GM21526 (cell line): Measurements from ENCODE around the gene OCRL.
A peak's percentile ranks its signal among the peaks of the same experiment; 100 is the strongest.
"Not testable (repeated sequence)": the region's sequence is repeated elsewhere in the genome, so short reads cannot be mapped to it uniquely, and the experiment has no call there.

ENCODE experiments used
- ATAC-seq: cut with Tn5 transposase; IDR thresholded peaks from one replicate; pipeline ENCODE4 v1.9.1; 2021; ENCODE audit warnings: moderate library complexity; ENCODE audit not compliant: unreplicated experiment, low FRiP score

The OCRL gene

GRCh38 chrX:129534816-129535578 is 5.1 kb upstream of the OCRL start:
- no peak for ATAC-seq

- ATAC-seq, result no peak
Observed at GRCh38 chrX:129540722-129541184, 694 bp downstream of the OCRL start.

DNA sequence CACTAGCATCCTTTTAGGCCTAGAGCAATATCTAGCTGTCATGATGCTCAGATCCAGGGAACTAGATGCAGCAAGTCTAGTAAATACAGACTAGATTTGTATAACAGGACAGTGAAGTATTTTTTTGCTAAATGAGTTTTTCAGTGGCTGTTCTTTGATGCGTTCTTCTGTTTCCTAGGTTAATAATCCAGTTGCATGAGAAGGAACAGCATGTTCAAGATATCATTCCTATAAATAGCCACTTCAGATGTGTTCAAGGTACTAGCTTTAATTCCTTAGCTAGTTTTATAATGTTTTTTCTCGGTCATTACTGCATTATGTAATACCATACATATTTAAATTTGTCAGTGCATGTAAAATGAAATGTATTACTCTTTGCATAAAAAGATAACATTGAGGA is 4.7 kb downstream of the OCRL start:
- no peak for ATAC-seq

GRCh38 chrX:129545408-129545807 is 5.3 kb downstream of the OCRL start:
- no peak for ATAC-seq

GRCh38 chrX:129549124-129549523 is 9.1 kb downstream of the OCRL start:
- no peak for ATAC-seq

GRCh38 chrX:129553619-129554288 is 13.7 kb downstream of the OCRL start:
- ATAC-seq, result peak; percentile 92

GRCh38 chrX:129554816-129555215 is 14.8 kb downstream of the OCRL start:
- not testable (repeated sequence) for ATAC-seq

DNA sequence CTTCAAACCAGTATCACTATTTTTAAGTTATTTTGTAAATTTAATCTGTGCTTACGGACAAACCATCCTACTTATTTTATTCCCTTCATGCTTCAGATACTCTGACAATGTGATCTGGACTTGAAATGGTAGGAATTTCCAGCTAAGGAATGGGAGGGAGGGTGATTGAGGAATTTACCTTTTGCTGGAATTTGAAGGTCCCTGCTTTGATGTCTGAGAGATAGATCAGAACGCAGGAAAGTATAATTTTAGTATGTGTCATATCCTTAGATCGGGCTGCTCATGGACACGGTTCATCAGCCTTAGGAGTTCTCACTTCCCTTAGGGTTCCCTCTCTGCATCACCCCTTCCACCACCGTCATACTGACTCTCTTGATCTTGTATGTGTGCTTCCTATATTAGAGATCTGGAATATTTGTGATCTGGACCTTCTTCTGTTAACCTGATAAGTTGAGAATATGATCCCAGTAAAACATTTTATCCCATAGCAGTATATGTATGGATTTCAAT is 16.8 kb downstream of the OCRL start:
- no peak for ATAC-seq

- ATAC-seq, result no peak
Observed at GRCh38 chrX:129557844-129558480, 17.9 kb downstream of the OCRL start.

GRCh38 chrX:129559783-129560182 is 19.7 kb downstream of the OCRL start:
- no peak for ATAC-seq

- ATAC-seq, result no peak
Observed at GRCh38 chrX:129561453-129561852, 21.4 kb downstream of the OCRL start.

- not testable (repeated sequence) for ATAC-seq
Observed at GRCh38 chrX:129564345-129564744, 24.3 kb downstream of the OCRL start.

DNA sequence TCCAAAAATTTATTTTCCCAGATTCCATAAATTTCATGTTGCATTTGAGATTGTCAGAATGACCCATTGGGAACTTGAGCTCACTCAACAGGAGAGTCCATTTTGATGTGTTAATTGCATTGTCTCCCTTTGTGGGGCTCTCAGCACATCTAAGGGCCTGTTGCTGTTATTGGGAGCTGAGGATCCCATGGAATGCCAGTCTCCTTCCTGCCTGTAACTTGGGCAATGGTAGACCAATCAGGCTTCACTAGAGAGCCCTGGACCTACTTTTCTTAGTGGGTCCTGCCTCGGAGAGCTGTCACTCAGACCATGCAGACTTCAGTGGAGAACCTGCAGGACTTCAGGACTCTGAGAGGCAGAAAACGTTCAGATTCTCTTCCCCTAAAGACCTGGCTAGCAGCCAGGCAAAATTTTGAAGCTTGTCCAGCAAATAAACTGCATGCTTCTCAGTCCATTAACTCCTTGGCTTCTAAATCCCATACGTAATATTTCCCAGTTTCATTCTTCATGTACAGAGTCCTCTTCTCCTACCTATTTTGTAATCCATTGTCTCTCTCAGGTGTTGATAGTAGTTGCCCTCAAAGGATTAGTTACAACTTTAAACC is 25.1 kb downstream of the OCRL start:
- ATAC-seq, result no peak

DNA sequence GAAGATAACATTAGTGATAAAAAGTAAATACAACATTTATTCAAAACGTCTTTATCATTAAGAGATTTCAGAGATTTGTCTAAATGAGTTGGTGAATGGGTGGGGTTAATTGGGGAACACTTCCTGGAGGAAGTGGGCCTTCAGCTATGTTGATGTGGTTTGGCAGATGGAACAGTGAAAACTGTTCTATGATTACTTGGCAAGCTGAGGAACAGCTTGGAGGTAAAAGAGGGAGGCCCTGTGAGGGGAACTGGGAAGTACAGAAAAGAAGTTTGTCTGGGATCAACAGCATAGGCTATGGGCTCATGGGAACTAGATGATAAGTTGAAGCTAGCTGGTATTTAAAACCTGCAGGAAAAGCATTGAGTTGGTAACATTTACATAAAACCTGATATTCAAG is 26.0 kb downstream of the OCRL start:
- no peak for ATAC-seq

GRCh38 chrX:129568349-129568748 is 28.3 kb downstream of the OCRL start:
- ATAC-seq, result no peak

DNA sequence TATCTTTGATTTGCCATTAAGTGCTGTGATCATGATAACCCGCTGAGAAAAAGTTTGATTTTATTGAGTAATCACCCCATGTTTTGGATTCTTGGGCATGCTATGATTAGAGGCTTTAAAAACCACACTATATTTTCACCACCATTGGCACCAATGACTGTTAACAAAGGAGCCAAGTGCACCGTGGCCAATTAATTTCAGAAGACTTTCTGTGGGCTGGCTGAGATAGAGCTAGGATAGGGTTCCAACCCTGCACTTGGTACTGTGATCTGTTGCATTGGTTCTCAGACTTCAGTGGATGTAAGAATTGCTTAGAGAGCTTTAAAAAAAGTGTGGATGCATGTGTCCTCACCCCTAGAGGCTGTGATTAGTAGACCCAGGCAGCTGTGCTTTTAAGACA is 32.4 kb downstream of the OCRL start:
- no peak for ATAC-seq

DNA sequence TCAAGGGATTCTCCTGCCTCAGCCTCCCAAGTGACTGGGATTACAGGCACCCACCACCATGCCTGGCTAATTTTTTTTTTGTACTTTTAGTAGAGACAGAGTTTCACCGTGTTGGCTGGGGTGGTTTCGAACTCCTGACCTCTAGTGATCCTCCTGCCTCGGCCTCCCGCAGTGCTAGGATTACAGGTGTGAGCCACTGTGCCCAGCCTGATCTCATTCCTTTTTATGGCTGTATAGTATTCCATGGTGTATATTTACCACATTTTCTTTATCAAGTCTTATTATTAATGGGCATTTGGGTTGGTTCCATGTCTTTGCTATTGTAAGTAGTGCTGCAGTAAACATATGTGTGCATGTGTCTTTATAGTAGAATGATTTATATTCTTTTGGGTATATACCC is 33.6 kb downstream of the OCRL start:
- not testable (repeated sequence) for ATAC-seq

DNA sequence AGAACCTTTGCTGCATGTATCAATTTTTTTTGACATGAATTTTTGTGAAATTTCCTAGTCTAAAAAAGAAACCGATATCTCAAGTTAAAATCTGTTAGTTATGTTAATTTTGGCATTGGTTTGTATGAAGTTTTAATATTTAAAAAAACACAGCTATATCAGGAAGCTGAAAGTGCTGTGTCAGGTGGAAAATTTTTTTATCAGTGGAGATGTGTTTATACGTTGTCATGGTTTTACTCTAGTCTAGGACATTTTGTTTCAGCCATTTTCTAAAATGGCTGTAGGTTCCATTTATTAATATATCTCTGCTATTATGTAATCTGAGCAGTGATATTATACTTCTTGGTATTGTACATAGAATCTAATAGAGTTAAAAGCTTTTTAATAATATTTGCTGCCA is 34.2 kb downstream of the OCRL start:
- ATAC-seq, result no peak

DNA sequence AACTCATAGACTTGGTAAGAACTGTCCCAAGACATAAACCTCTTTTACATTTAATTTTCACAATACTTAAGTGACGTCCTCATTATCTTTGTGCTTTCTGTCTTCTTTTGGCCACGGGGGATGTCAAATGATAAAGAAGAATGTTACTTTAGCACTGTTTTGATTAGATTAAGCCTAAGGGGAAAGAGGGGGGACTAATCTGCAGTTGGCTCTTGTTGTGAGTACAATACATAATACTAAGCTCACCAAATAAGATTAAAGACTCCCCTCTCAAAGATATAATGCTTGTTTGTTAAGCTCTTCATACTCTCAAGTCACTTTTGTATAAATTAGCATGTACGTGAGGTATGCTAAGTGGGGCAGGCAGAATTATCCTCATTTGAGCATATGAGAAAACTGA is 36.5 kb downstream of the OCRL start:
- ATAC-seq, result no peak

DNA sequence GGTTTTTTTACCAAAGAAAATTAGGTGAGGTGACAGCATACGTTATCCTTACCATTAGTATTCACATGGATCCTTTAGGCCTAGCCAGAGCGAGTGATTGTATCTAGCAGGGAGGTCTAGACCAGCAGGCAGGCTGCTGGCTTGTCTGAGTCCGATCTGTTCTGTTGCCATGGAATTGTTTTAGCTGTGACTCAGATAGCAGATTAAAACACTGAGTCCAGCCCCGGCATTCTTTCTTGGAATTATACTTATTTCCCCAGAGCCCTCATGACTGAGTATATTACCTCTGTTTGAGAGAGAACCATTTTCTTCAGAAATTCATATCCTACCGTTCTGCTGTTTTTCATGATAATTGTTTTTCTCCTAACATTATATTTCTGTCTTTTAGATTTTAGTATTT is 37.4 kb downstream of the OCRL start:
- ATAC-seq, result no peak

GRCh38 chrX:129577877-129578276 is 37.8 kb downstream of the OCRL start:
- no peak for ATAC-seq
